GM18519 (cell line): ENCODE measurements around the gene SLC6A18.
"Not testable (repeated sequence)": the region's sequence is repeated elsewhere in the genome, so short reads cannot be mapped to it uniquely, and the experiment has no call there.

Source experiments
- ATAC-seq: cut with Tn5 transposase; IDR thresholded peaks from one replicate; pipeline ENCODE4 v1.9.1; 2021; ENCODE audit warnings: mild to moderate bottlenecking, moderate library complexity; ENCODE audit not compliant: unreplicated experiment, low FRiP score

The SLC6A18 gene

GRCh38 chr5:1270426-1270825, 45.2 kb downstream of the SLC6A18 start:
- ATAC-seq: no peak

GRCh38 chr5:1270933-1271914, 46.0 kb downstream of the SLC6A18 start:
- no peak for ATAC-seq

- no peak for ATAC-seq
Observed at GRCh38 chr5:1272201-1272600, 47.0 kb downstream of the SLC6A18 start.

GRCh38 chr5:1273745-1274144, 48.6 kb downstream of the SLC6A18 start:
- ATAC-seq: no peak

- ATAC-seq: no peak
Observed at GRCh38 chr5:1274471-1274870, 49.3 kb downstream of the SLC6A18 start.

- not testable (repeated sequence) for ATAC-seq
Observed at GRCh38 chr5:1275397-1276391, 50.5 kb downstream of the SLC6A18 start.

GRCh38 chr5:1276930-1277329, 51.7 kb downstream of the SLC6A18 start:
- ATAC-seq: no peak

- no peak for ATAC-seq
Observed at GRCh38 chr5:1277331-1277730, 52.1 kb downstream of the SLC6A18 start.

- no peak for ATAC-seq
Observed at GRCh38 chr5:1277781-1278180, 52.6 kb downstream of the SLC6A18 start.

GRCh38 chr5:1278216-1278615, 53.0 kb downstream of the SLC6A18 start:
- ATAC-seq: no peak

- ATAC-seq: no peak
Observed at GRCh38 chr5:1278656-1279442, 53.7 kb downstream of the SLC6A18 start.

- no peak for ATAC-seq
Observed at GRCh38 chr5:1279443-1280151, 54.4 kb downstream of the SLC6A18 start.

GRCh38 chr5:1280177-1281037, 55.2 kb downstream of the SLC6A18 start:
- no peak for ATAC-seq

- no peak for ATAC-seq
Observed at GRCh38 chr5:1281038-1281882, 56.1 kb downstream of the SLC6A18 start.

- no peak for ATAC-seq
Observed at GRCh38 chr5:1282131-1282992, 57.2 kb downstream of the SLC6A18 start.

GRCh38 chr5:1282993-1283728, 58.0 kb downstream of the SLC6A18 start:
- ATAC-seq: not testable (repeated sequence)
